ENCODE measurements around the gene PDLIM3. TPM values are rescaled to one million over a fixed set of nuclear protein-coding genes. Genes with fewer than 3 reads are reported as not detected.

The PDLIM3 gene
- total RNA-seq, 4 donors from 2014 or later: 131 to 771 (median 450) TPM

- H3K36me3 ChIP-seq: no peaks in the 10 kb centered on the region
- no peak for DNase-seq
Measured at GRCh38 chr4:185480016-185480732, 55.1 kb downstream of the PDLIM3 start.

GRCh38 chr4:185479507-185479971, 55.8 kb downstream of the PDLIM3 start:
- Histone ChIP-seq H3K4me1 (no peaks in the 10 kb centered on the region), H3K36me3 (no peaks in the 10 kb centered on the region), H3K27me3 (no peaks in the 10 kb centered on the region), H3K4me3 (no peak overlapping the region), H3K9me3 (no peaks in the 10 kb centered on the region), H3K27ac (no peak overlapping the region)
- TF ChIP-seq CTCF (IDR thresholded peaks at IDR 0.05): no peak
- no peak for TF ChIP-seq POLR2A (IDR thresholded peaks at IDR 0.05)
- no peak for DNase-seq
- intact Hi-C loops (cut with DNase I; ENCODE audit: low total_unique reads): no loop called here

More at GRCh38 chr4:185480016-185480732, 55.1 kb downstream of the PDLIM3 start:
- H3K27me3 ChIP-seq: no peaks in the 10 kb centered on the region
- TF ChIP-seq CTCF (IDR thresholded peaks at IDR 0.05) (no peak), POLR2A (IDR thresholded peaks at IDR 0.05) (no peak)
- no peaks in the 10 kb centered on the region for H3K9me3 ChIP-seq
- H3K4me1 ChIP-seq: no peaks in the 10 kb centered on the region
- no peak overlapping the region for H3K4me3 ChIP-seq
- H3K27ac ChIP-seq: no peak overlapping the region
- intact Hi-C loops (cut with DNase I; ENCODE audit: low total_unique reads): no loop called here

DNA sequence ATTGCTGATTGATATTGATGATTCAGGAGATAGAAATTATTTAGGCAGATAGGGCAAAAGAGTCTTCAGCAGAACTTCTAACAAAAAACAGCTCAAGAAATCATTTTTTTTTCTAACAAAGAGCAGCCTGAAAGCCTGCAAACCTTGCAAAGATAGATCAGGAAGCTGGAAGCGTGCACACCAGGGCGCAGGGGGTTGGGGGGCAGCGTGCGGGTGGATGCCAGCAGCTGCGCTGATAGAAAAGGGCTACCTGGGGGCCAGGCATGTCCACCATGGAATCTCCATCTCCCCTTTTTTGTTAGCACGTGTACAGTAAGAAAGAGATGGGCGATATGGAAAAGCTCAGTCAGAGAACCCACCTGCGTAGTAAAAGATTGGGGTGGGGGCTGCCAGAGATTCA, 62.1 kb downstream of the PDLIM3 start:
- intact Hi-C loops (cut with DNase I; ENCODE audit: low total_unique reads): loop anchor here (5.0 kb wide), 1 partner anchor 129 kb away; no protein-coding TSS in a partner anchor
- no peak for TF ChIP-seq CTCF (IDR thresholded peaks at IDR 0.05)
- no peak for TF ChIP-seq POLR2A (IDR thresholded peaks at IDR 0.05)
- no peaks in the 10 kb centered on the region for H3K9me3 ChIP-seq
- no peaks in the 10 kb centered on the region for H3K27me3 ChIP-seq
- no peak overlapping the region for H3K27ac ChIP-seq
- H3K4me3 ChIP-seq: no peak overlapping the region
- DNase-seq: no peak
- no peaks in the 10 kb centered on the region for H3K36me3 ChIP-seq
- H3K4me1 ChIP-seq: no peaks in the 10 kb centered on the region

- H3K4me1 ChIP-seq: no peaks in the 10 kb centered on the region
- H3K4me3 ChIP-seq: peak overlapping the region; percentile 80 to 83
- peak overlapping the region in 1 of 2 donors; percentile 70 for H3K27ac ChIP-seq
- intact Hi-C loops (cut with DNase I; ENCODE audit: low total_unique reads): loop anchor here (5.0 kb wide), 1 partner anchor 130 kb away; no protein-coding TSS in a partner anchor
- TF ChIP-seq CTCF (IDR thresholded peaks at IDR 0.05) (no peak), POLR2A (IDR thresholded peaks at IDR 0.05) (no peak)
- no peak for DNase-seq
- no peaks in the 10 kb centered on the region for H3K9me3 ChIP-seq
- H3K36me3 ChIP-seq: no peaks in the 10 kb centered on the region
- no peaks in the 10 kb centered on the region for H3K27me3 ChIP-seq
Measured at GRCh38 chr4:185472103-185472542, 63.2 kb downstream of the PDLIM3 start.

All from uterus (tissue), 4 donors.